HepG2 (cell line): ENCODE measurements around the gene CD300A. TPM values are rescaled to one million over a fixed set of nuclear protein-coding genes. Genes with fewer than 3 reads are reported as not detected.
A peak's percentile ranks its signal among the peaks of the same experiment; 100 is the strongest.
"Not testable (repeated sequence)": the region's sequence is repeated elsewhere in the genome, so short reads cannot be mapped to it uniquely, and the experiment has no call there.

Experiments used
- ATAC-seq: fragments of 200-7000 bp; cut with Tn5 transposase; 3 replicates; pipeline ENCODE4 v1.9.1; 2020; ENCODE audit warnings: mild to moderate bottlenecking, moderate library complexity
- BruUV-seq: library from RNA; stranded (reverse); fragments of 400-500 nt; replicated peaks from 2 replicates; lab custom pipeline; 2021; lab: Mats Ljungman, UMichigan
- CTCF ChIA-PET: fragments of 300-600 bp; formaldehyde crosslinking; extraction: SDS; loops from one replicate; lab custom pipeline; 2021; ENCODE audit warnings: low total read pairs, inconsistent platforms, low intra/inter-chr PET ratio; lab: Yijun Ruan, JAX
- POLR2A ChIA-PET: fragments of 350-600 bp; sonication (Branson Sonifier 250); formaldehyde crosslinking; loops from one replicate; lab custom pipeline; 2020; ENCODE audit warnings: antibody characterized with exemption, inconsistent platforms; lab: Yijun Ruan, JAX
- DNase-seq: peaks from one replicate; pipeline ENCODE4 v3.0.0-alpha.2; 2015; ENCODE audit warnings: low spot score
- FAIRE-seq: peaks from 3 replicates; lab custom pipeline; 2011; peaks lifted over from hg19 to GRCh38; lab: Jason Lieb, UNC
- H2AFZ ChIP-seq: one replicate; pipeline ENCODE4 v1.6.1; 2011; ENCODE audit warnings: low read length, inconsistent platforms
- H3K27ac ChIP-seq: fragments of 300-600 bp; 3 replicates; pipeline ENCODE4 v1.8.0; 2011; ENCODE audit warnings: mixed run types, mild to moderate bottlenecking, mixed read lengths, low read length, inconsistent platforms; ENCODE audit not compliant: insufficient read depth; ENCODE audit errors: extremely low read length
- H3K27me3 ChIP-seq, 2 experiments: fragments of 200-600 bp in 1 of 2; 2 replicates in 1 of 2; 3 replicates in 1 of 2; pipeline versions ENCODE4 v1.6.0 to v1.8.0; 2011; ENCODE audit warnings: low read length in 2 of 2, mild to moderate bottlenecking in 2 of 2, moderate library complexity in 2 of 2, inconsistent platforms in 1 of 2; ENCODE audit not compliant: insufficient read depth in 2 of 2, control insufficient read depth in 1 of 2
- H3K36me3 ChIP-seq, 2 experiments: fragments of 200-600 bp in 1 of 2; replicated peaks in 1 of 2; 2 replicates in 1 of 2; 3 replicates in 1 of 2; pipeline versions ENCODE4 v1.5.1 to v1.8.0; 2011; ENCODE audit warnings: low read length in 2 of 2, inconsistent platforms in 1 of 2; ENCODE audit not compliant: insufficient read depth in 2 of 2, control insufficient read depth in 1 of 2
- H3K4me1 ChIP-seq: 2 replicates; pipeline ENCODE4 v1.5.1; 2012; ENCODE audit warnings: low read length, inconsistent platforms; ENCODE audit not compliant: insufficient read depth
- H3K4me2 ChIP-seq: 2 replicates; pipeline ENCODE4 v1.6.0; 2011; ENCODE audit warnings: low read depth, low read length, inconsistent platforms
- H3K4me3 ChIP-seq, 3 experiments: fragments of 200-600 bp in 1 of 3; sonication (generic), shearing (Covaris generic) in 1 of 3; replicated peaks in 1 of 3; 2 replicates each; pipeline ENCODE4 v1.5.1; 2011 to 2016; ENCODE audit warnings: low read length in 3 of 3, inconsistent platforms in 2 of 3, low read depth in 2 of 3, mild to moderate bottlenecking in 2 of 3, control low read depth in 1 of 3, mixed read lengths in 1 of 3; ENCODE audit not compliant: insufficient read depth in 1 of 3
- H3K79me2 ChIP-seq: one replicate; pipeline ENCODE4 v1.6.1; 2011; ENCODE audit warnings: low read length, inconsistent platforms; ENCODE audit not compliant: insufficient read depth
- H3K9ac ChIP-seq: 2 replicates; pipeline ENCODE4 v1.6.0; 2011; ENCODE audit warnings: mild to moderate bottlenecking, low read depth, low read length, inconsistent platforms; ENCODE audit not compliant: insufficient read depth
- H3K9me3 ChIP-seq: 2 replicates; pipeline ENCODE4 v1.5.1; 2012; ENCODE audit warnings: mild to moderate bottlenecking, low read length
- H4K20me1 ChIP-seq: 2 replicates; pipeline ENCODE4 v1.6.0; 2011; ENCODE audit warnings: inconsistent platforms, mild to moderate bottlenecking, low read length, moderate library complexity; ENCODE audit not compliant: insufficient read depth
- CENPT ChIP-seq: sonication (generic); formaldehyde crosslinking; IDR thresholded peaks from 2 replicates; pipeline ENCODE4 v1.8.0; 2022; ENCODE audit warnings: low read depth, mild to moderate bottlenecking, moderate library complexity, missing genetic modification reagents
- MAFK ChIP-seq, 2 experiments: IDR thresholded peaks in 1 of 2; conservative IDR thresholded peaks in 1 of 2; 2 replicates each; pipeline ENCODE4 v1.6.1; 2011; ENCODE audit warnings: improper control_type of control experiment in 2 of 2, low read length in 2 of 2
- ZNF431 ChIP-seq: sonication (generic); formaldehyde crosslinking; IDR thresholded peaks from 2 replicates; pipeline ENCODE4 v1.9.0; 2022; ENCODE audit warnings: missing genetic modification reagents, low read depth, mild to moderate bottlenecking, borderline replicate concordance
- WGBS: methylation state at CpG from one replicate; pipeline ENCODE4 v1.1.6; 2017; ENCODE audit warnings: low lambda C conversion rate; 5-methylcytosine and 5-hydroxymethylcytosine counted together
- in situ Hi-C: cut with HindIII; loops from 2 replicates; pipeline ENCODE4 v1.10.0; 2017; ENCODE audit warnings: low pct_unique_long_range_greater_than_20kb; ENCODE audit not compliant: extremely low pct_ligation_motif_present
- intact Hi-C: fragments of 100-400 bp; cut with micrococcal nuclease; formaldehyde crosslinking; loops from one replicate; pipeline ENCODE4 v1.10.0; 2022; ENCODE audit not compliant: unreplicated experiment
- polyA plus RNA-seq, 8 experiments: library from polyadenylated mRNA; depleted of rRNA in 3 of 8; stranded (reverse) in 7 of 8; unstranded in 1 of 8; fragments of >200 nt; fragmentation: Illumina TruSeq in 4 of 8; extraction: Trizol in 4 of 8; gene quantifications; 2 replicates each; pipeline versions ENCODE4 v1.2.1 to v1.2.3, GENCODE V29; 2011 to 2016; ENCODE audit warnings: low read depth in 4 of 8, missing spikeins in 1 of 8, mixed read lengths in 1 of 8; ENCODE audit not compliant: insufficient read depth in 1 of 8
- total RNA-seq, 5 experiments: library from RNA; depleted of rRNA; stranded (reverse); fragments of >200 nt; fragmentation: Illumina TruSeq; extraction: Trizol; gene quantifications; 2 replicates each; pipeline ENCODE4 v1.2.3, GENCODE V29; 2016; ENCODE audit warnings: low read depth in 1 of 5

Gene CD300A
- total and polyA plus RNA-seq, 2 of the 13 experiments (the other 11 are each of a cell fraction or from before 2014, with no cell fraction given) = not detected

DNA sequence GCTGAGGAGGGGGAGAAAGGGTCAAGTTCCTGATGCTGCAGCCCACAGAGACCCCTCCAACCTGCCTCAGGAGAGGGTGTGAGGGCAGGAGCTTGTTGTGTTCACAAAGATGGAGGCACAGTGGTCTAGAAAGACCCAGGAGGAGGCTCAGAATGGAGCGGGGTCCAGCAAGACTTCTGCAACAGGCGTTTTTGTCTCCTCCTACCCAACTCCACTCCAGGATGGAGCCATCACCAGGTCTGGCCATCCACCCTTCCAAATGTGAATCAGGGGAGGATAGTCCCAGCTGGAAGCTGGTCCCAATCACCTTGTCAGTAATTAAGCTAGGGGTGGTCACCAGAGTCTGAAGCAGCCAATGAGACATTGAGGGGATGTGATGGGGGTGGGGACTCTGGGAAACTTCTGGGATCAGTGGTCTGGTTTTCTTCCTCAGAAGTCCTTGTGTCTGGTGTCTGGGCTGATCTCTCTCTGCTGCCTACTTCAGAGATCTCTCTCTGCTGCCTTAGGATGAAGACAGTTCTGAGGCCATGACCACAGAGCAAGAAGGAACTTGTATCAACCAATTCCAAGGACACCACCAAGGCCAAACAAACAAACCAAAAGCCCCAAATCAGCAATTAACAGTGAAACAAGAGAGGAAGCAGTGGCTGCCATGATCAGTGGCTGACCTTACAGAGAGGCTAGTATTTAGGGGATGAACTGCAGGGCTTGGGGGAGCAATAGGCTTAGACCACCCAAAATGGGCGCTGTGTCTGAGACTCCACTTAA is 50.3 kb downstream of the CD300A start:
- H3K79me2 ChIP-seq = no peaks in the 10 kb centered on the region
- peaks cover 0 to 15% of the 10 kb centered on the region in 2 experiments; a peak in 3 of 5 replicates for H3K27me3 ChIP-seq
- in situ Hi-C loops (no loop called here), intact Hi-C loops (no loop called here)
- TF ChIP-seq MAFK (conservative IDR thresholded peaks at IDR 0.05 in 1 of 2, IDR thresholded peaks at IDR 0.05 in 1 of 2; ENCODE audit: low read length in 2 of 2) (0 out of 4 replicates have a peak, but pooled peaks of 1 of the 2 experiments have one; percentile 19), CENPT (CRISPR knock-in tag) (no peak)
- POLR2A ChIA-PET = no interaction called here
- FAIRE-seq (no peak), ATAC-seq (no peak), DNase-seq (no peak)
- no peak overlapping the region for H3K27ac ChIP-seq
- WGBS = 0% methylated on average over 3 of the region's 3 CpGs
- no peaks in the 10 kb centered on the region for H3K36me3 ChIP-seq
- H3K4me1 ChIP-seq = peaks cover 9% of the 10 kb centered on the region; the same call in 1 of the 2 replicates
- peaks cover 19% of the 10 kb centered on the region for H3K9me3 ChIP-seq
- no TSS peak for BruUV-seq
- no peak overlapping the region for H2AFZ ChIP-seq
- H4K20me1 ChIP-seq = no peaks in the 10 kb centered on the region
- H3K4me2 ChIP-seq = no peak overlapping the region
- CTCF ChIA-PET = no interaction called here
- H3K4me3 ChIP-seq = no peak overlapping the region
- H3K9ac ChIP-seq = no peak overlapping the region

- FAIRE-seq, H3K36me3 ChIP-seq, H3K9ac ChIP-seq, H3K4me2 ChIP-seq, CTCF ChIA-PET, ATAC-seq, in situ Hi-C loops, H3K4me3 ChIP-seq, POLR2A ChIA-PET, intact Hi-C loops, DNase-seq, H3K79me2 ChIP-seq, H3K27ac ChIP-seq, BruUV-seq, H2AFZ ChIP-seq, H4K20me1 ChIP-seq: not testable (repeated sequence)
- Histone ChIP-seq H3K4me1 (peaks cover 11% of the 10 kb centered on the region; the same call in 1 of the 2 replicates), H3K9me3 (peaks cover 19% of the 10 kb centered on the region), H3K27me3 (peaks cover 0 to 32% of the 10 kb centered on the region in 2 experiments; a peak in 4 of 5 replicates)
- 22% methylated on average over 6 of the region's 6 CpGs for WGBS
- peak; percentile 86; the same call in 1 of the 2 replicates for TF ChIP-seq ZNF431 (CRISPR knock-in tag)
Observed at GRCh38 chr17:74518413-74518981, 52.1 kb downstream of the CD300A start.
